ENCODE measurements around the gene PHLDB2.

PHLDB2 gene

GRCh38 chr3:112005091-112005672, 146.1 kb downstream of the PHLDB2 start:
- no peak overlapping the region for H3K9ac ChIP-seq (ENCODE audit: low read length)
- H3K27ac ChIP-seq (ENCODE audit: low read depth, low read length) = no peak overlapping the region
- H3K9me3 ChIP-seq (ENCODE audit: control insufficient read depth, insufficient read depth, low read depth, low read length) = no peaks in the 10 kb centered on the region
- 0 out of 2 replicates have a peak, but pooled peaks cover 2% of the 10 kb centered on the region for H3K36me3 ChIP-seq (ENCODE audit: control insufficient read depth, insufficient read depth, low read length)
- peaks cover 17% of the 10 kb centered on the region for H3K4me1 ChIP-seq (ENCODE audit: control insufficient read depth, insufficient read depth, low read length)
- H3K4me3 ChIP-seq (ENCODE audit: low read depth, low read length) = no peak overlapping the region
- peaks cover 4% of the 10 kb centered on the region; the same call in 1 of the 2 replicates for H3K27me3 ChIP-seq (ENCODE audit: control insufficient read depth, insufficient read depth, low read length)

- Histone ChIP-seq H3K4me3 (ENCODE audit: low read depth, low read length) (no peak overlapping the region), H3K9me3 (ENCODE audit: control insufficient read depth, insufficient read depth, low read depth, low read length) (no peaks in the 10 kb centered on the region), H3K9ac (ENCODE audit: low read length) (no peak overlapping the region), H3K27me3 (ENCODE audit: control insufficient read depth, insufficient read depth, low read length) (no peaks in the 10 kb centered on the region), H3K27ac (ENCODE audit: low read depth, low read length) (no peak overlapping the region), H3K4me1 (ENCODE audit: control insufficient read depth, insufficient read depth, low read length) (peaks cover under 1% of the 10 kb centered on the region; the same call in 1 of the 2 replicates), H3K36me3 (ENCODE audit: control insufficient read depth, insufficient read depth, low read length) (0 out of 2 replicates have a peak, but pooled peaks cover 2% of the 10 kb centered on the region)
Observed at GRCh38 chr3:112007633-112008032, 148.6 kb downstream of the PHLDB2 start.

- no peak overlapping the region for H3K4me3 ChIP-seq (ENCODE audit: low read depth, low read length)
- no peaks in the 10 kb centered on the region for H3K4me1 ChIP-seq (ENCODE audit: control insufficient read depth, insufficient read depth, low read length)
- H3K9me3 ChIP-seq (ENCODE audit: control insufficient read depth, insufficient read depth, low read depth, low read length) = no peaks in the 10 kb centered on the region
- no peaks in the 10 kb centered on the region for H3K27me3 ChIP-seq (ENCODE audit: control insufficient read depth, insufficient read depth, low read length)
- H3K27ac ChIP-seq (ENCODE audit: low read depth, low read length) = no peak overlapping the region
- 0 out of 2 replicates have a peak, but pooled peaks cover 2% of the 10 kb centered on the region for H3K36me3 ChIP-seq (ENCODE audit: control insufficient read depth, insufficient read depth, low read length)
- no peak overlapping the region for H3K9ac ChIP-seq (ENCODE audit: low read length)
Observed at GRCh38 chr3:112009670-112010069, 150.6 kb downstream of the PHLDB2 start.

DNA sequence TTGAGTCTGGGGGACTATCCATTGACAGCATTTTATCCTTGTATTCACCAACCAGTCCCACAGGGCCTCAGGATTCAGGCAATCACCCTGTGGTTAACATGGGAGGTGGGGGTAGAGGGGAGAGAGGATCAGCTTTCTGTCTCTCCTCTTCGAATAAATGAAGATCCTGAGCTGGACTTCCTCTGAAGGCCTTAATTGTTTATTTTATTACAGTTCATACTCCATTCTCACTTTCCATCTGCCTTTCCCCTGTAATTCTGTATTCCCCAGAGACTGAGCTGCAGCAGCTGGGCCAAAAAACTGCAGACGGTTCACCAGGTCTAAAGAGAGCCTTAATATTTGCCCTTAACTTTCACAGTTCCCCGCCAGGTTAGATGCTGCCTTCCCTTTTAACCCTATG, 151.6 kb downstream of the PHLDB2 start:
- Histone ChIP-seq H3K27ac (ENCODE audit: low read depth, low read length) (no peak overlapping the region), H3K36me3 (ENCODE audit: control insufficient read depth, insufficient read depth, low read length) (no peaks in the 10 kb centered on the region), H3K4me3 (ENCODE audit: low read depth, low read length) (no peak overlapping the region), H3K4me1 (ENCODE audit: control insufficient read depth, insufficient read depth, low read length) (no peaks in the 10 kb centered on the region), H3K9ac (ENCODE audit: low read length) (no peak overlapping the region), H3K9me3 (ENCODE audit: control insufficient read depth, insufficient read depth, low read depth, low read length) (no peaks in the 10 kb centered on the region), H3K27me3 (ENCODE audit: control insufficient read depth, insufficient read depth, low read length) (no peaks in the 10 kb centered on the region)

DNA sequence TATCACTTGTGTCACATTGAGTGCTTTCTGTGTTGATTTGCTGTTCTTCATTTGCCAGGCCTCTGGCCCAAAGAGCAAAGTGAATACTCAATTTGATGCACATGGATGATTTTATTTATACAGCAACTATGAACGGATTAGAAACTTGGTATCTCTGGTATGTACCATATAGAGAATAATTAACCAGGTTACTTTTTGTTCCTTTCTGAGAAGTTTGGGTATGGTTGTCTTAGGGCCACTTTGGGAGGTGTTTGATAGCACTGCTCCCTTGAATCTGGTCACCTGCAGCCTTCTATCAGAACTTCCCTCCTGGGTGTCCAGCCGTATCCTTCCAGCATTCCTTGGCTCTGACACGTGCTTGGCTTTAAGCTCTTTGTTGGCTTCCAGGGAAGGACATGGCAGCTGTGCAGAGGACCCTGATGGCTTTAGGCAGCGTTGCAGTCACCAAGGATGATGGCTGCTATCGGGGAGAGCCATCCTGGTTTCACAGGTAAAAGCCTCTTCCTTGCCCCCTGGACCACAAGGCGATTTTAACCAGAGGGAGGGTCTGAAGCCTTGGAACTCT, 152.4 kb downstream of the PHLDB2 start:
- Histone ChIP-seq H3K4me3 (ENCODE audit: low read depth, low read length) (no peak overlapping the region), H3K9ac (ENCODE audit: low read length) (no peak overlapping the region), H3K9me3 (ENCODE audit: control insufficient read depth, insufficient read depth, low read depth, low read length) (no peaks in the 10 kb centered on the region), H3K27ac (ENCODE audit: low read depth, low read length) (no peak overlapping the region), H3K27me3 (ENCODE audit: control insufficient read depth, insufficient read depth, low read length) (no peaks in the 10 kb centered on the region), H3K4me1 (ENCODE audit: control insufficient read depth, insufficient read depth, low read length) (no peaks in the 10 kb centered on the region; the same call in 1 of the 2 replicates), H3K36me3 (ENCODE audit: control insufficient read depth, insufficient read depth, low read length) (no peaks in the 10 kb centered on the region)

- H3K27me3 ChIP-seq (ENCODE audit: control insufficient read depth, insufficient read depth, low read length) = no peaks in the 10 kb centered on the region
- H3K4me3 ChIP-seq (ENCODE audit: low read depth, low read length) = no peak overlapping the region
- no peaks in the 10 kb centered on the region for H3K9me3 ChIP-seq (ENCODE audit: control insufficient read depth, insufficient read depth, low read depth, low read length)
- H3K4me1 ChIP-seq (ENCODE audit: control insufficient read depth, insufficient read depth, low read length) = no peaks in the 10 kb centered on the region; the same call in 1 of the 2 replicates
- H3K9ac ChIP-seq (ENCODE audit: low read length) = no peak overlapping the region
- H3K27ac ChIP-seq (ENCODE audit: low read depth, low read length) = no peak overlapping the region
- H3K36me3 ChIP-seq (ENCODE audit: control insufficient read depth, insufficient read depth, low read length) = no peaks in the 10 kb centered on the region
Observed at GRCh38 chr3:112012205-112012992, 153.3 kb downstream of the PHLDB2 start.

DNA sequence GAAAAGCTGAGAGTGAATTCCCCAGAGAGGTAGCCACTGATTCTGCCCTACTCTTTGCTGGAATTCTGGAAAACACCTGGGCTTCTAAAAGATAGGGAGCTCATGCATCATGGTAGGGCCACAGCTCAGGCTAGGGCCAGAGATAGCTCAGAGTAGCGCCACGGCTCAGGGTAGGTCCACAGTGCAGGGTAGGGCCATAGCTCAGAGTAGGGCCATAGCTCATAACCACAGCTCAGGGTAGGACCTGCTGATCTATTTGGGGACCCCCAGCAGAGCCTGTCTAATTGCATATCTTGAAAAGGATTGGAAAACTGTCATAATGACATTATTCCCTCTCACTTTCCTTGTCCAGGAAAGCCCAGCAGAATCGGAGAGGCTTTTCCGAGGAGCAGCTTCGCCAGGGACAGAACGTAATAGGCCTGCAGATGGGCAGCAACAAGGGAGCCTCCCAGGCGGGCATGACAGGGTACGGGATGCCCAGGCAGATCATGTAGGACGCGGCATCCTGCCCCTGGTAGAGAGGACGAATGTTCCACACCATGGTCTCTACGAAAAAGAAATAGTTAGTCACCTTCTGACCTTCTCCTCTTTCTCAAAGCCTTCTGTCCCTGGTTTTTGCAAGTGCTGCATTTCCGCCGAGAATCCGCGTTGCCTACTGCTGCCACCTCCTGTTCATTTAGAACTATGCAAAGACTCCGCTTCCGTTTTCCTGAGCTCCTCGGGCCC, 154.2 kb downstream of the PHLDB2 start:
- Histone ChIP-seq H3K27me3 (ENCODE audit: control insufficient read depth, insufficient read depth, low read length) (no peaks in the 10 kb centered on the region), H3K9ac (ENCODE audit: low read length) (no peak overlapping the region), H3K27ac (ENCODE audit: low read depth, low read length) (no peak overlapping the region), H3K4me1 (ENCODE audit: control insufficient read depth, insufficient read depth, low read length) (no peaks in the 10 kb centered on the region; the same call in 1 of the 2 replicates), H3K36me3 (ENCODE audit: control insufficient read depth, insufficient read depth, low read length) (no peaks in the 10 kb centered on the region), H3K9me3 (ENCODE audit: control insufficient read depth, insufficient read depth, low read depth, low read length) (no peaks in the 10 kb centered on the region), H3K4me3 (ENCODE audit: low read depth, low read length) (no peak overlapping the region)

GRCh38 chr3:112013784-112014143, 154.7 kb downstream of the PHLDB2 start:
- H3K9ac ChIP-seq (ENCODE audit: low read length) = no peak overlapping the region
- H3K4me3 ChIP-seq (ENCODE audit: low read depth, low read length) = no peak overlapping the region
- no peaks in the 10 kb centered on the region; the same call in 1 of the 2 replicates for H3K4me1 ChIP-seq (ENCODE audit: control insufficient read depth, insufficient read depth, low read length)

DNA sequence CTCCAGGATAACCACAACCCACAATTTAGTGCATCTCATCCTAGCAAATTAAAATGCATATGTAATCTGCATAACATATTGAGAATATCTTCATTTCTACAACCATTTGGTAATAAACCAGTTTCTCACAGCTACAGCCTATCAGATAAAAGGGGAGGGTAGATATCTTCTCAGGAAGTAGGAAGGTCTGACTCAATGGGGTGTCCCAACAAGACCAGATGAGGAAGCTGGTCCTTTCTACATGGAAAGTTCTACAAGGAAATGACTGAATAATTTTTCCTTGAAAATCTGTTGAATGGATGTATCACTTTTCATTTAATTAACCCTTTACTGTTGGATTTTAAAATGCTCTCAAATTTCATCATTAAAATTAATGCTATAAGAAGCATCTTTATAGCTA, 158.0 kb downstream of the PHLDB2 start:
- Histone ChIP-seq H3K27me3 (ENCODE audit: control insufficient read depth, insufficient read depth, low read length) (no peaks in the 10 kb centered on the region), H3K4me1 (ENCODE audit: control insufficient read depth, insufficient read depth, low read length) (no peaks in the 10 kb centered on the region; the same call in 1 of the 2 replicates), H3K4me3 (ENCODE audit: low read depth, low read length) (no peak overlapping the region), H3K27ac (ENCODE audit: low read depth, low read length) (no peak overlapping the region), H3K9ac (ENCODE audit: low read length) (no peak overlapping the region), H3K36me3 (ENCODE audit: control insufficient read depth, insufficient read depth, low read length) (no peaks in the 10 kb centered on the region), H3K9me3 (ENCODE audit: control insufficient read depth, insufficient read depth, low read depth, low read length) (no peaks in the 10 kb centered on the region; the same call in 1 of the 2 replicates)

More at GRCh38 chr3:112013784-112014143, 154.7 kb downstream of the PHLDB2 start:
- H3K9me3 ChIP-seq (ENCODE audit: control insufficient read depth, insufficient read depth, low read depth, low read length) = no peaks in the 10 kb centered on the region
- no peaks in the 10 kb centered on the region for H3K27me3 ChIP-seq (ENCODE audit: control insufficient read depth, insufficient read depth, low read length)
- no peaks in the 10 kb centered on the region for H3K36me3 ChIP-seq (ENCODE audit: control insufficient read depth, insufficient read depth, low read length)
- H3K27ac ChIP-seq (ENCODE audit: low read depth, low read length) = no peak overlapping the region

DNA sequence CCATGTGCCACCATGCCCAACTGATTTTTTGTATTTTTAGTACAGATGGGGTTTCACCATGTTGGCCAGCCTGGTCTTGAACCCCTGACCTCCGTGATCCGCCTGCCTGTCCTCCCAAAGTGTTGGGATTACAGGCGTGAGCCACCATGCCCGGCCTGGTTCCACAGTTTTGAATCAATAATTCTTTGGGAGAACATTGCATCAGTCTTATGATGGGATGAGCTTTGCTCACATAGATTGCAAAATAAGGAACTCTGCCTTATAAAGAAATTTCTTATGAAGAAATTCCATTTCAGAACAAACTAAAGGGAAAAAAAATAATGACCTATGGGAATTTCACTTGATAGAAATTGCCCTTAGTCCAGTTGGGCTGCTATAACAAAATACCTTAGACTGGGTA, 159.6 kb downstream of the PHLDB2 start:
- H3K36me3 ChIP-seq (ENCODE audit: control insufficient read depth, insufficient read depth, low read length) = no peaks in the 10 kb centered on the region
- no peaks in the 10 kb centered on the region; the same call in 1 of the 2 replicates for H3K9me3 ChIP-seq (ENCODE audit: control insufficient read depth, insufficient read depth, low read depth, low read length)
- no peaks in the 10 kb centered on the region for H3K27me3 ChIP-seq (ENCODE audit: control insufficient read depth, insufficient read depth, low read length)

More for the DNA sequence above, 159.6 kb downstream of the PHLDB2 start:
- no peak overlapping the region for H3K4me3 ChIP-seq (ENCODE audit: low read depth, low read length)
- H3K27ac ChIP-seq (ENCODE audit: low read depth, low read length) = no peak overlapping the region
- no peaks in the 10 kb centered on the region; the same call in 1 of the 2 replicates for H3K4me1 ChIP-seq (ENCODE audit: control insufficient read depth, insufficient read depth, low read length)
- H3K9ac ChIP-seq (ENCODE audit: low read length) = no peak overlapping the region

Data from HUES6 (cell line).